HL-60 (cell line): ENCODE measurements around the gene ZBTB12.

ENCODE experiments used
- DNase-seq, 2 experiments: peaks; one replicate each; pipeline ENCODE4 v3.0.0-alpha.2; 2010 to 2020; ENCODE audit warnings: low read depth in 1 of 2, low spot score in 1 of 2
- H3K27ac ChIP-seq: fragments of 250-450 bp; sonication (Bioruptor Pico); replicated peaks from 2 replicates; pipeline ENCODE4 v1.5.1; 2020; ENCODE audit warnings: mild to moderate bottlenecking, moderate library complexity
- H3K27me3 ChIP-seq: fragments of 250-450 bp; sonication (Bioruptor Pico); 2 replicates; pipeline ENCODE4 v1.5.1; 2021; ENCODE audit warnings: mild to moderate bottlenecking, moderate library complexity; ENCODE audit not compliant: insufficient read depth, poor library complexity, severe bottlenecking
- H3K4me3 ChIP-seq: replicated peaks from 2 replicates; pipeline ENCODE4 v1.5.1; 2011; ENCODE audit warnings: mild to moderate bottlenecking, control low read depth, low read length; ENCODE audit not compliant: insufficient read depth
- GABPA ChIP-seq: IDR thresholded peaks from 2 replicates; pipeline ENCODE4 v1.6.1; 2012; ENCODE audit warnings: low read depth
- POLR2AphosphoS5 ChIP-seq: IDR thresholded peaks from 2 replicates; pipeline ENCODE4 v1.6.1; 2012; ENCODE audit warnings: low read depth
- REST ChIP-seq: IDR thresholded peaks from 2 replicates; pipeline ENCODE4 v1.6.1; 2012; ENCODE audit warnings: low read depth; ENCODE audit not compliant: insufficient replicate concordance
- SPI1 ChIP-seq: IDR thresholded peaks from 2 replicates; pipeline ENCODE4 v1.6.1; 2012; ENCODE audit warnings: low read depth, mild to moderate bottlenecking, borderline replicate concordance
- TF ChIP-seq, protein P1 (sequence below): IDR thresholded peaks from one replicate; pipeline ENCODE4 v1.5.1; 2011; ENCODE audit warnings: low read length, control low read depth, inconsistent platforms; ENCODE audit not compliant: insufficient read depth

The ZBTB12 gene

GRCh38 chr6:31897612-31898382, 4.1 kb downstream of the ZBTB12 start, which contains the start of gene EHMT2:
EHMT2 (minus strand) TSS chr6:31897698; CDS start chr6:31897677, 21 bp downstream.
- Histone ChIP-seq H3K27me3 (no peaks in the 10 kb centered on the region), H3K4me3 (peak within 1 kb of the TSS; percentile 78), H3K27ac (peak within 1 kb of the TSS; percentile 74)
- TF ChIP-seq REST (peak; percentile 54), POLR2AphosphoS5 (peak; percentile 65; the same call in 1 of the 2 replicates), GABPA (no peak), SPI1 (no peak)
- TF ChIP-seq, protein P1, sequence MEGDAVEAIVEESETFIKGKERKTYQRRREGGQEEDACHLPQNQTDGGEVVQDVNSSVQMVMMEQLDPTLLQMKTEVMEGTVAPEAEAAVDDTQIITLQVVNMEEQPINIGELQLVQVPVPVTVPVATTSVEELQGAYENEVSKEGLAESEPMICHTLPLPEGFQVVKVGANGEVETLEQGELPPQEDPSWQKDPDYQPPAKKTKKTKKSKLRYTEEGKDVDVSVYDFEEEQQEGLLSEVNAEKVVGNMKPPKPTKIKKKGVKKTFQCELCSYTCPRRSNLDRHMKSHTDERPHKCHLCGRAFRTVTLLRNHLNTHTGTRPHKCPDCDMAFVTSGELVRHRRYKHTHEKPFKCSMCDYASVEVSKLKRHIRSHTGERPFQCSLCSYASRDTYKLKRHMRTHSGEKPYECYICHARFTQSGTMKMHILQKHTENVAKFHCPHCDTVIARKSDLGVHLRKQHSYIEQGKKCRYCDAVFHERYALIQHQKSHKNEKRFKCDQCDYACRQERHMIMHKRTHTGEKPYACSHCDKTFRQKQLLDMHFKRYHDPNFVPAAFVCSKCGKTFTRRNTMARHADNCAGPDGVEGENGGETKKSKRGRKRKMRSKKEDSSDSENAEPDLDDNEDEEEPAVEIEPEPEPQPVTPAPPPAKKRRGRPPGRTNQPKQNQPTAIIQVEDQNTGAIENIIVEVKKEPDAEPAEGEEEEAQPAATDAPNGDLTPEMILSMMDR = no peak
- peak; percentile 70 to 85 for DNase-seq

DNA sequence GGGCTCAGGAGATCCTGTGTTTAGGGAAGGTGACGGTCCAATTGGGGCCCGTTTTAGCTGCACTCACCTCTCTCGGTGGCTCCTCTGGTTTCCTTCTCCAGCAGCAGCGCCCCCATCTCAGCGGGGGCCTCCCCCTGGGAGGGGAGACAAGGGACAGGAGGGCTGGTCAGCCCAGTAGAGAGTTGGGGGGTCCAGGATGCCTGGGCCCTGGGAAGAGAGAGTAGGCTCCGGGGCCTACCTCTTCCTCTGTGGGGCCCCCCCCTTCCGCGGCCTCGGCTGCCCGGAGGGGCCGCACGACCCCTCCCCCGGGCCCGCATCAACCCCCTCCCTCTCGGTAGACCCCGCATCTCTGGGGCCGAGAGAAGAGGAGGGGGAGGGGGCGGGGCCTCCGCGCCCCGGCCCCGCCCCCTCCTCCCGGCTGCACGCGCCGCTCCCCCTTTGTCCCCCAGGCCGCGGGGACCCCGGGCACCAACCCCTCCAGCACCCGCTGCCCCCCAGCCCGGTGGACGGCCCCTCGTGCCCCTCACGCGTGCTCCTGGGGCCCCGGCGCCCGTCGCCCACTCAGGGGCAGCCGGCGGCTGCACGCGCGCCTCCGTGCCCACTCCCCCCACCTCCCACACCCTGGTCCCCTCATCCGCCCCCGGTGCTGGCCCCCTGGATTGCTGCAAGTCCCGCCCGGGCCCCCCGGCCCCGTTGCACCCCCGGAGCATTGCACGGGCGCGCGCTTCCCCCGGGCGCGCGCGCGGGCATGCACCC, 4.9 kb downstream of the ZBTB12 start:
- Histone ChIP-seq H3K27me3 (no peaks in the 10 kb centered on the region), H3K27ac (peak overlapping the region; percentile 59), H3K4me3 (peak overlapping the region; percentile 78)
- no peak for DNase-seq
- no peak for TF ChIP-seq SPI1
- no peak for TF ChIP-seq POLR2AphosphoS5
- no peak for TF ChIP-seq GABPA

GRCh38 chr6:31896493-31896855, 5.4 kb downstream of the ZBTB12 start:
- Histone ChIP-seq H3K4me3 (peak overlapping the region; percentile 78), H3K27me3 (no peaks in the 10 kb centered on the region), H3K27ac (peak overlapping the region; percentile 59)
- TF ChIP-seq POLR2AphosphoS5 (no peak), SPI1 (no peak), GABPA (no peak), REST (no peak)
- TF ChIP-seq, protein P1 = no peak
- no peak for DNase-seq

GRCh38 chr6:31892821-31893220, 9.1 kb downstream of the ZBTB12 start:
- H3K27ac ChIP-seq = peak overlapping the region; percentile 47
- TF ChIP-seq SPI1 (no peak), REST (no peak), GABPA (no peak)
- TF ChIP-seq, protein P1 = no peak
- no peak overlapping the region for H3K4me3 ChIP-seq
- peak in 1 of 2 experiments; percentile 64 for DNase-seq
- H3K27me3 ChIP-seq = no peaks in the 10 kb centered on the region
